Activated CD8-positive, alpha-beta memory T cell treated with anti-CD3 and anti-CD28 coated beads for 36 hours (primary cell): ENCODE results near the gene HIPK4. TPM values are rescaled to one million over a fixed set of nuclear protein-coding genes. Genes with fewer than 3 reads are reported as not detected.

ENCODE experiments used
- CTCF ChIA-PET: fragments of 350-600 bp; sonication (Branson Sonifier 250); formaldehyde crosslinking; loops from one replicate; lab custom pipeline; 2021; ENCODE audit warnings: antibody characterized with exemption; lab: Charles Lee
- POLR2A ChIA-PET: fragments of 350-600 bp; sonication (Branson Sonifier 250); formaldehyde crosslinking; loops from one replicate; lab custom pipeline; 2021; ENCODE audit warnings: antibody characterized with exemption; lab: Charles Lee
- total RNA-seq, 2 experiments: library from RNA; stranded (reverse); gene quantifications; one replicate each; pipeline ENCODE4 v1.2.3, GENCODE V29; 2021

The HIPK4 gene
- total RNA-seq, 2 experiments from 2014 or later: 0.08 TPM; not detected in 1

GRCh38 chr19:40332669-40333068, 57.3 kb downstream of the HIPK4 start:
- ChIA-PET POLR2A (interaction anchor here (0.6 kb wide), 1 partner anchor 38 kb away, joined by 5 read pairs; no protein-coding TSS in a partner anchor), CTCF (no interaction called here)

- POLR2A ChIA-PET: no interaction called here
- CTCF ChIA-PET: interaction anchor here (0.6 kb wide), 1 partner anchor 44 kb away, joined by 4 read pairs; no protein-coding TSS in a partner anchor
Observed at GRCh38 chr19:40331052-40331451, 58.9 kb downstream of the HIPK4 start.

Other genes starting within 250 kb of the HIPK4 start
- gene MAP3K10, start 198.8 kb downstream of the HIPK4 start, total RNA-seq: 10 to 100 TPM; 13.6 to 16.5 TPM
- not detected for gene TTC9B, start 171.8 kb downstream of the HIPK4 start, total RNA-seq
- not detected for gene CCNP, start 163.5 kb downstream of the HIPK4 start, total RNA-seq
- 100 to 1,000 TPM; 128 to 129 TPM for gene AKT2, start 104.8 kb downstream of the HIPK4 start, total RNA-seq
- 10 to 100 TPM; 25.2 to 25.9 TPM for gene C19orf47, start 41.8 kb downstream of the HIPK4 start, total RNA-seq
- gene PLD3, start 41.5 kb downstream of the HIPK4 start, total RNA-seq: 10 to 100 TPM; 48.0 to 50.4 TPM
- under 1 TPM; 0.67 to 0.84 TPM for gene PRX, start 23.2 kb upstream of the HIPK4 start, total RNA-seq
- gene SERTAD1, start 35.8 kb upstream of the HIPK4 start, total RNA-seq: 10 to 100 TPM; 14.2 to 14.7 TPM
- 1 to 10 TPM; 6.0 to 6.8 TPM for gene SERTAD3, start 54.2 kb upstream of the HIPK4 start, total RNA-seq
- 10 to 100 TPM; 16.8 to 18.8 TPM for gene BLVRB, start 75.6 kb upstream of the HIPK4 start, total RNA-seq
- under 1 TPM; 0.40 to 0.92 TPM for gene SPTBN4, start 76.8 kb upstream of the HIPK4 start, total RNA-seq
- 10 to 100 TPM; 86.7 to 93.5 TPM for gene SHKBP1, start 186.7 kb upstream of the HIPK4 start, total RNA-seq
- 100 to 1,000 TPM; 141 to 144 TPM for gene LTBP4, start 211.2 kb upstream of the HIPK4 start, total RNA-seq